Tibial artery (tissue), 4 donors: ENCODE measurements around the gene DUSP28.

Source experiments
- DNase-seq, 2 donors: peaks; one replicate each; pipeline ENCODE4 v3.0.0-alpha.2; 2019
- H3K27ac ChIP-seq, 2 donors: fragments of 200-600 bp; sonication (generic) in 1 of 2; 1 replicate in 1 of 2; 2 replicates in 1 of 2; pipeline ENCODE4 v1.5.1; 2018 to 2019; ENCODE audit warnings: mild to moderate bottlenecking in 1 of 2
- H3K27me3 ChIP-seq, 2 donors: fragments of 200-600 bp; sonication (generic) in 1 of 2; one replicate each; pipeline versions ENCODE4 v1.5.1 to v1.6.0; 2016 to 2019
- H3K36me3 ChIP-seq, 3 donors: fragments of 200-600 bp; sonication (generic) in 2 of 3; one replicate each; pipeline ENCODE4 v1.5.1; 2016 to 2019; ENCODE audit warnings: mild to moderate bottlenecking in 2 of 3
- H3K4me1 ChIP-seq, 4 donors: fragments of 200-600 bp; sonication (generic) in 2 of 4; 1 replicate in 3 of 4; 2 replicates in 1 of 4; pipeline ENCODE4 v1.5.1; 2016 to 2019
- H3K4me3 ChIP-seq, 2 donors: fragments of 200-600 bp; sonication (generic) in 1 of 2; 1 replicate in 1 of 2; 2 replicates in 1 of 2; pipeline ENCODE4 v1.5.1; 2018 to 2019; ENCODE audit warnings: mild to moderate bottlenecking in 2 of 2
- H3K9me3 ChIP-seq, 3 donors: fragments of 200-600 bp; sonication (generic) in 1 of 3; one replicate each; pipeline ENCODE4 v1.5.1; 2016 to 2019
- intact Hi-C: fragments of 100-400 bp; cut with DNase I; formaldehyde crosslinking; loops from one replicate; pipeline ENCODE4 v1.15.0; 2023; ENCODE audit warnings: low total_unique reads
- TF ChIP-seq, protein P1 (sequence below), 2 experiments: fragments of 200-600 bp in 1 of 2; fragments of 450-650 bp in 1 of 2; IDR thresholded peaks; one replicate each; pipeline ENCODE4 v1.5.1; 2017 to 2019; ENCODE audit warnings: antibody characterized with exemption in 2 of 2, mild to moderate bottlenecking in 1 of 2, moderate library complexity in 1 of 2

The DUSP28 gene

GRCh38 chr2:240602266-240603050 is 42.3 kb downstream of the DUSP28 start:
- H3K9me3 ChIP-seq = no peaks in the 10 kb centered on the region
- no peaks in the 10 kb centered on the region for H3K27me3 ChIP-seq
- no peak overlapping the region for H3K4me3 ChIP-seq
- H3K4me1 ChIP-seq = peaks cover 0 to 7% (median 3%) of the 10 kb centered on the region in 4 donors
- H3K27ac ChIP-seq = no peak overlapping the region
- intact Hi-C loops = no loop called here
- TF ChIP-seq, protein P1, sequence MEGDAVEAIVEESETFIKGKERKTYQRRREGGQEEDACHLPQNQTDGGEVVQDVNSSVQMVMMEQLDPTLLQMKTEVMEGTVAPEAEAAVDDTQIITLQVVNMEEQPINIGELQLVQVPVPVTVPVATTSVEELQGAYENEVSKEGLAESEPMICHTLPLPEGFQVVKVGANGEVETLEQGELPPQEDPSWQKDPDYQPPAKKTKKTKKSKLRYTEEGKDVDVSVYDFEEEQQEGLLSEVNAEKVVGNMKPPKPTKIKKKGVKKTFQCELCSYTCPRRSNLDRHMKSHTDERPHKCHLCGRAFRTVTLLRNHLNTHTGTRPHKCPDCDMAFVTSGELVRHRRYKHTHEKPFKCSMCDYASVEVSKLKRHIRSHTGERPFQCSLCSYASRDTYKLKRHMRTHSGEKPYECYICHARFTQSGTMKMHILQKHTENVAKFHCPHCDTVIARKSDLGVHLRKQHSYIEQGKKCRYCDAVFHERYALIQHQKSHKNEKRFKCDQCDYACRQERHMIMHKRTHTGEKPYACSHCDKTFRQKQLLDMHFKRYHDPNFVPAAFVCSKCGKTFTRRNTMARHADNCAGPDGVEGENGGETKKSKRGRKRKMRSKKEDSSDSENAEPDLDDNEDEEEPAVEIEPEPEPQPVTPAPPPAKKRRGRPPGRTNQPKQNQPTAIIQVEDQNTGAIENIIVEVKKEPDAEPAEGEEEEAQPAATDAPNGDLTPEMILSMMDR (IDR thresholded peaks at IDR 0.05) = no peak
- peaks cover 13 to 50% (median 21%) of the 10 kb centered on the region in 3 donors for H3K36me3 ChIP-seq
- DNase-seq = peak in 1 of 2 donors; percentile 60

GRCh38 chr2:240603081-240603835 is 43.1 kb downstream of the DUSP28 start:
- Histone ChIP-seq H3K4me3 (no peak overlapping the region), H3K36me3 (peaks cover 6 to 42% (median 13%) of the 10 kb centered on the region in 3 donors), H3K27ac (no peak overlapping the region), H3K27me3 (no peaks in the 10 kb centered on the region), H3K9me3 (no peaks in the 10 kb centered on the region), H3K4me1 (peaks cover 0 to 7% (median 3%) of the 10 kb centered on the region in 4 donors)
- DNase-seq = peak in 1 of 2 donors; percentile 40
- intact Hi-C loops = no loop called here
- TF ChIP-seq, protein P1 (IDR thresholded peaks at IDR 0.05) = no peak

DNA sequence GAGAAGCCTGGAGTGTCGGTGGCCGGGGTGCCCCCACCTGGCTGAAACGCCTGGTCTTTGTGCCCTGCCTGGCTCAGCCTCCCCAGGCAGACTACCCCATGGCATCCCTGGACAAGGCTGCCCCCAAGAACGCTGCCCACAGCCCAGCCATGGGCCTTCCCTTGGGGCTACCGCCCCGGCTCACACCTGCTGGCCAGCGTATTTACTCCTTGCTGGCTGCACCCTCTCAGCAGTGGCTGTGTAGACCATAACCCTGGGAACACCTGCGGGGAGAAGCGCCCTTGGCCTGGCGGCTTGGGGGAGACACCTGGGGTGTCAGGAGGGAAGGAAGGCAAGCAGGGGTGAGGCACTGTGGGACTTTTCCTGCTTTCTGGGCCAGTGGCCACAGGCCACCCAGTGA is 43.7 kb downstream of the DUSP28 start:
- H3K9me3 ChIP-seq = no peaks in the 10 kb centered on the region
- peaks cover 0 to 7% (median 3%) of the 10 kb centered on the region in 4 donors for H3K4me1 ChIP-seq
- no peak overlapping the region for H3K27ac ChIP-seq
- TF ChIP-seq, protein P1 (IDR thresholded peaks at IDR 0.05) = no peak
- DNase-seq = peak in 1 of 2 donors; percentile 53
- H3K4me3 ChIP-seq = no peak overlapping the region
- no peaks in the 10 kb centered on the region for H3K27me3 ChIP-seq
- H3K36me3 ChIP-seq = peaks cover under 1 to 36% (median 7%) of the 10 kb centered on the region in 3 donors
- intact Hi-C loops = no loop called here

GRCh38 chr2:240604291-240604938 is 44.3 kb downstream of the DUSP28 start:
- intact Hi-C loops = no loop called here
- TF ChIP-seq, protein P1 (IDR thresholded peaks at IDR 0.05) = peak; percentile 39 to 56
- peaks cover 0 to 7% (median 3%) of the 10 kb centered on the region in 4 donors for H3K4me1 ChIP-seq
- peak; percentile 74 to 83 for DNase-seq
- peaks cover 0 to 30% (median 2%) of the 10 kb centered on the region in 3 donors for H3K36me3 ChIP-seq
- H3K9me3 ChIP-seq = no peaks in the 10 kb centered on the region
- H3K4me3 ChIP-seq = no peak overlapping the region
- no peak overlapping the region for H3K27ac ChIP-seq
- no peaks in the 10 kb centered on the region for H3K27me3 ChIP-seq

DNA sequence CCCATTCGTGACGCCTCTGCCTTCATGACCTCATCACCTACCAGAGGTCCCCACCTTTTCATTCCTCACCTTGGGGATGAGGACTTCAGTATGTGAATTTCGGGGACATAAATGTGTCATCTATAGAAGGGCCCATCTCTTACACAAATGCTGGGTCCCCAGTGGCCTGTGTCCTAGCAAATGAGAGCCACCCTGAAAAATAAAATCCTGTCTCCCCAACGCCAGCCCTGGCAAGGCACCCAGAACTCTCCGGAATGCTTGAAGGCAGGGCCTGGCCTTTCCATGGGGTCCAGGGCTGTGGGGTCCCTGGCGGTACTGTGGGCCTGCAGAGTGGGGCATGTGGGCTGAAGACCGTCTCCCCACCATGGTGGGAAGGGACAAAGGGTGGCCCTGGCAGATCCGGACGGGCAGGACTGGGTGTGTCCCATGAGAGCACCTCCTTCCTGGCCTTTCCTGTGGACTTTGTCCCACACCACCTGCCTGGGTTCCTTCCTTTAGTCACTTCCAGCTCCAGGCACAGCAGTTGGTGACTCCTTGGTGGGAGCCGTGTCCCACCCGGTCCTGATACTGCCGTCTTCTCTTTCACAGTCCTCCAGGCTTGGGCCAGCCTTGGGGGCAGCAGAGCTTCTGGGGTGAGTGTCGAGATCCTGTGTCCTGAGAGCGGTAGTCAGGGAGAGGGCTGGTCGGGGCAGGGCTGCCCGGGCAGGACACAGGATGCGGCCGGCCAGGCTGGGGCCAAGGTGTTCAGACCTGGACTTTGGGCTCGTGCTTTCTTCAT is 45.0 kb downstream of the DUSP28 start:
- H3K4me3 ChIP-seq = no peak overlapping the region
- H3K4me1 ChIP-seq = peaks cover 0 to 7% (median 3%) of the 10 kb centered on the region in 4 donors
- H3K27me3 ChIP-seq = no peaks in the 10 kb centered on the region
- peak in 1 of 2 donors; percentile 52 for DNase-seq
- peaks cover 0 to 23% (median 0%) of the 10 kb centered on the region in 3 donors for H3K36me3 ChIP-seq
- intact Hi-C loops = no loop called here
- no peaks in the 10 kb centered on the region for H3K9me3 ChIP-seq
- no peak overlapping the region for H3K27ac ChIP-seq
- TF ChIP-seq, protein P1 (IDR thresholded peaks at IDR 0.05) = no peak
